GM23338 (cell line): ENCODE results near the gene SUV39H1.

Experiments
- CREB1 ChIP-seq: fragments of 250-450 bp; sonication (Bioruptor Pico); IDR thresholded peaks from 2 replicates; pipeline ENCODE4 v1.5.0; 2020; ENCODE audit warnings: low read depth, mild to moderate bottlenecking, moderate library complexity
- CTCF ChIP-seq, 2 experiments: fragments of 200-600 bp in 1 of 2; sonication (generic) in 1 of 2; conservative IDR thresholded peaks; 2 replicates each; pipeline versions ENCODE4 v1.5.1 to v1.6.1; 2016 to 2017; ENCODE audit warnings: antibody characterized with exemption in 2 of 2, low read depth in 2 of 2, mild to moderate bottlenecking in 2 of 2, moderate library complexity in 1 of 2
- ETS1 ChIP-seq: IDR thresholded peaks from 2 replicates; pipeline ENCODE4 v1.6.1; 2016; ENCODE audit warnings: antibody characterized with exemption
- EZH2 ChIP-seq: fragments of 200-600 bp; sonication (generic); IDR thresholded peaks from one replicate; pipeline ENCODE4 v1.8.0; 2017; ENCODE audit warnings: antibody characterized with exemption, mild to moderate bottlenecking, low read depth; ENCODE audit not compliant: unreplicated experiment
- EZH2phosphoT487 ChIP-seq: fragments of 200-600 bp; sonication (generic); IDR thresholded peaks from one replicate; pipeline ENCODE4 v1.8.1; 2018; ENCODE audit warnings: antibody characterized with exemption; ENCODE audit not compliant: unreplicated experiment
- JUNB ChIP-seq: IDR thresholded peaks from one replicate; pipeline ENCODE4 v1.6.1; 2016; ENCODE audit warnings: antibody characterized with exemption; ENCODE audit not compliant: unreplicated experiment
- NANOG ChIP-seq: IDR thresholded peaks from 2 replicates; pipeline ENCODE4 v1.6.1; 2016; ENCODE audit warnings: antibody characterized with exemption, borderline replicate concordance
- POLR2AphosphoS5 ChIP-seq: IDR thresholded peaks from 2 replicates; pipeline ENCODE4 v1.6.1; 2016; ENCODE audit warnings: antibody characterized with exemption, low read depth
- REST ChIP-seq: IDR thresholded peaks from one replicate; pipeline ENCODE4 v1.6.1; 2018; ENCODE audit warnings: antibody characterized with exemption; ENCODE audit not compliant: unreplicated experiment
- STAT1 ChIP-seq: IDR thresholded peaks from one replicate; pipeline ENCODE4 v1.6.1; 2016; ENCODE audit warnings: antibody characterized with exemption; ENCODE audit not compliant: unreplicated experiment
- ZNF114 ChIP-seq: fragments of 250-450 bp; sonication (Bioruptor Pico); IDR thresholded peaks from 2 replicates; pipeline ENCODE4 v1.5.0; 2020; ENCODE audit warnings: mild to moderate bottlenecking, moderate library complexity
- ZNF331 ChIP-seq: fragments of 250-450 bp; sonication (Bioruptor Pico); IDR thresholded peaks from 2 replicates; pipeline ENCODE4 v1.5.0; 2020; ENCODE audit warnings: low read depth, mild to moderate bottlenecking, moderate library complexity
- ZNF462 ChIP-seq: fragments of 250-450 bp; sonication (Bioruptor Pico); IDR thresholded peaks from 2 replicates; pipeline ENCODE4 v1.5.0; 2020; ENCODE audit warnings: mild to moderate bottlenecking, moderate library complexity

GRCh38 chrX:48741834-48742233 is 45.3 kb downstream of the SUV39H1 start:
- no peak for TF ChIP-seq EZH2phosphoT487
- no peak for TF ChIP-seq CTCF (conservative IDR thresholded peaks at IDR 0.05; ENCODE audit: low read depth in 2 of 2)
- no peak for TF ChIP-seq POLR2AphosphoS5
- no peak for TF ChIP-seq REST
- no peak for TF ChIP-seq ETS1
- TF ChIP-seq EZH2: no peak
- no peak for TF ChIP-seq ZNF331 (CRISPR knock-in tag)
- TF ChIP-seq JUNB: no peak
- no peak for TF ChIP-seq CREB1
- TF ChIP-seq NANOG: no peak
- no peak for TF ChIP-seq ZNF114
- no peak for TF ChIP-seq STAT1
- TF ChIP-seq ZNF462 (CRISPR knock-in tag): no peak
